ENCODE measurements around the gene EGLN1. TPM values are rescaled to one million over a fixed set of nuclear protein-coding genes. Genes with fewer than 3 reads are reported as not detected.
"Not testable (repeated sequence)": the region's sequence is repeated elsewhere in the genome, so short reads cannot be mapped to it uniquely, and the experiment has no call there.

Gene EGLN1
- total RNA-seq, 4 donors from 2014 or later: 17.6 to 65.1 (median 47.4) TPM

DNA sequence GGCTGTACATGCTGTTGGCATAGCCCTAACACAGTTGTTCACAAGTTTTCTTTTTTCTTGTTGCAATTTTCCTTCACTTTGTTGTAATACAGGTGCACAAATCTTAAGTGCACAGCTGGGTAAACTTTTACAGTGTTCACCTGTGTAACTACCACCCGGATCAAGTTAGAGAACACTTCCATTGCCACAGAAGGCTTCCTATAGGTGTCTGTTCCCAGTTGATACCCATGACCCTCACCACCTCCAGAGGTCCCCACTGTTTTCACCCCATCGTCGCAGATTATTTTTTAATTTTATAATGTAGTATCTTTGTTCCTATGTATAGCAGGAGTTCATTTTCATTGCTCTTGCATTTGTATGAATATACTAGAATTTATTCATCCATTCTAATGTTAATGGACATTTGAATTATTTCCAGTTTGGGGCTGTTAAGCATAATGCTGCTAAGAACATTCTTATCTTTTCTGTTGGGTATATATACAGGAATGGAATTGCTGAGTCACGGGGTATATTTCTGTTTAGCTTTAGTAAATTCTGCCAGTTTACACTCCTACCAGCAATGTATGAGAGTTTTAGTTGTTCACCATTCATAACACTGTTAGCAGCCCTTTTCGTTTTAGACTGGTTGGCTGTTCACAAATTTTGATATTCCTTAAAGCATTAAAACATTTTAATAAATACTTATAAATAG lies 67.6 kb downstream of the EGLN1 start:
- no peak for TF ChIP-seq POLR2A (IDR thresholded peaks at IDR 0.05)
- TF ChIP-seq CTCF (IDR thresholded peaks at IDR 0.05): no peak
- H3K36me3 ChIP-seq: no peaks in the 10 kb centered on the region
- no peak overlapping the region for H3K4me3 ChIP-seq
- H3K27ac ChIP-seq: no peak overlapping the region
- DNase-seq: no peak
- H3K9me3 ChIP-seq: no peaks in the 10 kb centered on the region
- intact Hi-C loops (cut with DNase I; ENCODE audit: low total_unique reads): loop anchor here (5.0 kb wide), 1 partner anchor 248 kb away; no protein-coding TSS in a partner anchor
- H3K4me1 ChIP-seq: peaks cover 0 to 6% of the 10 kb centered on the region in 2 donors
- no peaks in the 10 kb centered on the region for H3K27me3 ChIP-seq

DNA sequence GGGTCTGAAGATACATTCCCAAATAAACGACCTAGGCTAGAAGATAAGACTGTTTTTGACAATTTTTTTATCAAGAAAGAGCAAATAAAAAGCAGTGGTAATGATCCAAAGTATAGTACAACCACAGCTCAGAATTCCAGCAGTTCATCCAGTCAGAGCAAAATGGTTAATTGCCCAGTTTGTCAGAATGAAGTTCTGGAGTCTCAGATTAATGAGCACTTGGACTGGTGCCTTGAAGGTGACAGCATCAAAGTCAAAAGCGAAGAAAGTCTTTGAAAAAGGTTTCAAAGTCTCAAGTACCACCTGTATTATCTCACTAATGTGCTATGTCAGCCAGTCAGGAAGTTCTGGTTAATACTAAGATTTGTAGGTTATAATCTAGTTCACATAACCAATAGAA lies 69.0 kb downstream of the EGLN1 start:
- no peaks in the 10 kb centered on the region for H3K36me3 ChIP-seq
- no peak overlapping the region for H3K4me3 ChIP-seq
- TF ChIP-seq CTCF (IDR thresholded peaks at IDR 0.05): no peak
- TF ChIP-seq POLR2A (IDR thresholded peaks at IDR 0.05): no peak
- H3K4me1 ChIP-seq: peaks cover 0 to 2% of the 10 kb centered on the region in 2 donors
- H3K27ac ChIP-seq: no peak overlapping the region
- no peaks in the 10 kb centered on the region for H3K27me3 ChIP-seq
- no peak for DNase-seq
- intact Hi-C loops (cut with DNase I; ENCODE audit: low total_unique reads): no loop called here
- H3K9me3 ChIP-seq: no peaks in the 10 kb centered on the region

- H3K4me1 ChIP-seq: no peaks in the 10 kb centered on the region
- no peak overlapping the region for H3K4me3 ChIP-seq
- no peak for TF ChIP-seq POLR2A (IDR thresholded peaks at IDR 0.05)
- TF ChIP-seq CTCF (IDR thresholded peaks at IDR 0.05): no peak
- no peak for DNase-seq
- H3K36me3 ChIP-seq: no peaks in the 10 kb centered on the region
- intact Hi-C loops (cut with DNase I; ENCODE audit: low total_unique reads): no loop called here
- H3K9me3 ChIP-seq: no peaks in the 10 kb centered on the region
- H3K27ac ChIP-seq: no peak overlapping the region
- no peaks in the 10 kb centered on the region for H3K27me3 ChIP-seq
These were observed 70.3 kb downstream of the EGLN1 start for GRCh38 chr1:231351816-231352215.

- intact Hi-C loops (cut with DNase I; ENCODE audit: low total_unique reads); H3K4me1 ChIP-seq; H3K27ac ChIP-seq; H3K4me3 ChIP-seq; H3K36me3 ChIP-seq; DNase-seq; H3K27me3 ChIP-seq; H3K9me3 ChIP-seq: not testable (repeated sequence)
These were observed 73.2 kb downstream of the EGLN1 start for GRCh38 chr1:231348856-231349255.

GRCh38 chr1:231348442-231348841 lies 73.6 kb downstream of the EGLN1 start:
- Histone ChIP-seq H3K36me3 (no peaks in the 10 kb centered on the region), H3K27ac (no peak overlapping the region), H3K27me3 (no peaks in the 10 kb centered on the region), H3K9me3 (no peaks in the 10 kb centered on the region), H3K4me3 (no peak overlapping the region), H3K4me1 (no peaks in the 10 kb centered on the region)
- TF ChIP-seq CTCF (IDR thresholded peaks at IDR 0.05): no peak
- no peak for TF ChIP-seq POLR2A (IDR thresholded peaks at IDR 0.05)
- no peak for DNase-seq
- intact Hi-C loops (cut with DNase I; ENCODE audit: low total_unique reads): no loop called here

DNA sequence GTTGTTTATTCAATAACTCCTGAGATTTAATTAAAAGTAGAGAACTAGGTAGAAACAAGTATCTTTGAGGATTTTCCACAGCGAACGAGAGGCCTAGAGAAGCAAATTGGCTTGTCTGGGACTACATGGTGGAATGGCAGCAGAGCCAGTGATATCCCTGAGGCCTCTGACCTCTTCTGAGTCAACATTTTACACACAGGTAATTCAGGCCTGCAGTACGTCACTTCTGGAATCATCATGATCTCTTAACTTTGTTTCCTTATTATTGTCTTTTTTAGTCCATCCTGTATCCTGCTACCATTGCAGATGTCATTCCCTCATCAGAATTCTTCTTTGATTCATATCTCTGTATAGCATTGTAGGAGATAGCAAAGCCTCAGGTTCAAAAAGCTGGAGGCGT lies 74.1 kb downstream of the EGLN1 start:
- Histone ChIP-seq H3K27me3 (no peaks in the 10 kb centered on the region), H3K4me1 (no peaks in the 10 kb centered on the region), H3K36me3 (no peaks in the 10 kb centered on the region), H3K4me3 (no peak overlapping the region), H3K9me3 (no peaks in the 10 kb centered on the region), H3K27ac (no peak overlapping the region)
- TF ChIP-seq CTCF (IDR thresholded peaks at IDR 0.05) (no peak), POLR2A (IDR thresholded peaks at IDR 0.05) (no peak)
- no peak for DNase-seq
- intact Hi-C loops (cut with DNase I; ENCODE audit: low total_unique reads): no loop called here
